GM21825 (cell line): Measurements from ENCODE around the gene DHX29.

Experiments used
- ATAC-seq: cut with Tn5 transposase; IDR thresholded peaks from one replicate; pipeline ENCODE4 v1.9.1; 2021; ENCODE audit warnings: mild to moderate bottlenecking, moderate library complexity; ENCODE audit not compliant: unreplicated experiment

Gene DHX29

GRCh38 chr5:55218967-55219366 lies 88.5 kb downstream of the DHX29 start:
- ATAC-seq = no peak

DNA sequence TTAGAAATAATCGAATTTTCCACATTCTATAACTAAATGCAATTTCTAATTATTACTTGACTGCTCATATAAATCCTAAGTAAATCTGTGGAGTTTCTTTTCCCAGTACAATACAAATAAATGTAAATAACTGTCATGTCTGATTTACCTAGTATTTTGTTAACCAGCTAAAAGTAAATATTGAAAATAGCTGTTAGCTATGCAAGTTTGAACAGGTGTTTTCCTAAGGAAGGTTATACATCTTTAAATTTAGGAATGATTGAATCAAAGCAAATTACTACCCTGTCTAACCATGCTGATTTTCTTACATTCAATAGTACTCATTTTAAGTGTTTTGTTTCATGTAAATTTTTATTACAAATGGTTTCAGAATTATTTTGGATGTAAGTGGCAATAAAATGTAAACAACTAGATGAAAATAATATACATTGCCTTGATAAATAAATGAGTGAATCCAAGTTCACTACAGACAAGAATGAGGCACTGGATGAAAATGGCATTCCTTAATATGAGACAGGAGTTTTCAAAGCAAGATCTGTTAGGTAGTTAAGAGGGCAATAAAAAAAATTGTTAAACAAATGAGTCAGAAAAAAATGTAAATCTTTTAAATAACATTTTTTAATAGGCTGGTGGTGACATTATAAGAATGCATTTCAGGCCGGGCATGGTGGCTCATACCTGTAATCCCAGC lies 96.2 kb downstream of the DHX29 start:
- no peak for ATAC-seq
